H1 (cell line): ENCODE results near the gene MLPH. TPM values are rescaled to one million over a fixed set of nuclear protein-coding genes. Genes with fewer than 3 reads are reported as not detected.

Experiments used
- BCL11A ChIP-seq, 2 experiments: IDR thresholded peaks; one replicate each; pipeline ENCODE4 v1.6.1; 2011; ENCODE audit warnings: low read depth in 2 of 2, low read length in 2 of 2, mild to moderate bottlenecking in 2 of 2
- BRCA1 ChIP-seq: IDR thresholded peaks from 2 replicates; pipeline ENCODE4 v1.6.1; 2012; ENCODE audit warnings: low read depth, low read length, improper control_type of control experiment
- CEBPB ChIP-seq: IDR thresholded peaks from 2 replicates; pipeline ENCODE4 v1.6.1; 2012; ENCODE audit warnings: low read depth, low read length
- GTF2F1 ChIP-seq: IDR thresholded peaks from 2 replicates; pipeline ENCODE4 v1.6.1; 2012; ENCODE audit warnings: low read depth, low read length, improper control_type of control experiment, borderline replicate concordance
- HDAC6 ChIP-seq: IDR thresholded peaks from one replicate; pipeline ENCODE4 v1.7.1; 2012; ENCODE audit warnings: low read depth, mild to moderate bottlenecking, inconsistent platforms, low read length, moderate library complexity
- SIX5 ChIP-seq: IDR thresholded peaks from 2 replicates; pipeline ENCODE4 v1.6.1; 2011; ENCODE audit warnings: mild to moderate bottlenecking, low read depth, low read length
- TAF1 ChIP-seq: IDR thresholded peaks from 2 replicates; pipeline ENCODE4 v1.6.1; 2011; ENCODE audit warnings: mild to moderate bottlenecking, low read depth, low read length
- polyA plus RNA-seq, 7 experiments: library from polyadenylated mRNA; depleted of rRNA in 3 of 7; stranded (reverse) in 5 of 7; unstranded in 2 of 7; fragments of >200 nt in 5 of 7; fragments of 200-250 nt in 2 of 7; gene quantifications; 1 replicate in 5 of 7; 2 replicates in 1 of 7; 4 replicates in 1 of 7; pipeline versions ENCODE4 v1.2.1 to v1.2.3, GENCODE V29; 2011 to 2013; ENCODE audit warnings: missing spikeins in 2 of 7, mixed read lengths in 2 of 7
- total RNA-seq: library from RNA; stranded (reverse); fragmentation: NEBNext Ultra II Directional; extraction: Animal tissue kit (Norgen Biotek cat#: 25700); gene quantifications from 2 replicates; pipeline ENCODE4 v1.2.1, GENCODE V29; 2021

MLPH gene
- total and polyA plus RNA-seq, 2 of the 8 experiments (the other 6 are each of a cell fraction or from before 2014, with no cell fraction given), result 12.7 to 17.0 TPM

GRCh38 chr2:237572742-237573101, 85.7 kb downstream of the MLPH start (continued):
- TF ChIP-seq SIX5, result no peak
- no peak for TF ChIP-seq CEBPB
- TF ChIP-seq BRCA1, result no peak
- TF ChIP-seq BCL11A (IDR thresholded peaks at IDR 0.05; ENCODE audit: low read depth in 2 of 2, low read length in 2 of 2), result no peak
- TF ChIP-seq HDAC6, result no peak
- TF ChIP-seq GTF2F1, result no peak
- TF ChIP-seq TAF1, result no peak
